Measurements from ENCODE around the gene AAK1.

DNA sequence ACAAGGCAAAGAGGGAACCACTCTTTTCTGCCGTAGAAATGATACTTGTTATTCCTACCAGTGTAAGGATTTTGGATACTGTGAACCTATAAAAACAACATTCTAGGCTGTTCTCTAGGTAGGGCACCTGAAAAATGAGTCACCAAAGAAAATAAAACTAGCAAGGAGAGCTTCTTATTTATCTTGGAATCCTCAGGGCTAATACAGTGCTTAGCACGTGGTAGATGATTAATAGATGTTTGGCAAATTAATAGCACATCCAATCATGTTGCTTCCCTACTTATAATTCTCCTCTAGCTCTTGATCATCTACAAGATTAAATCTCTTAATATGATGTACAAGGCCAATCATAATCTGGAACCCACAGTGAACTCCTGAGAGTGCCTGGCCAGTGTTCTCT lies 73.1 kb downstream of the AAK1 start:
- TF ChIP-seq, protein P1, sequence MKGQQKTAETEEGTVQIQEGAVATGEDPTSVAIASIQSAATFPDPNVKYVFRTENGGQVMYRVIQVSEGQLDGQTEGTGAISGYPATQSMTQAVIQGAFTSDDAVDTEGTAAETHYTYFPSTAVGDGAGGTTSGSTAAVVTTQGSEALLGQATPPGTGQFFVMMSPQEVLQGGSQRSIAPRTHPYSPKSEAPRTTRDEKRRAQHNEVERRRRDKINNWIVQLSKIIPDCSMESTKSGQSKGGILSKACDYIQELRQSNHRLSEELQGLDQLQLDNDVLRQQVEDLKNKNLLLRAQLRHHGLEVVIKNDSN (IDR thresholded peaks at IDR 0.05), result no peak
- TF ChIP-seq EGR1 (IDR thresholded peaks at IDR 0.05), result no peak
- TF ChIP-seq, protein P2, sequence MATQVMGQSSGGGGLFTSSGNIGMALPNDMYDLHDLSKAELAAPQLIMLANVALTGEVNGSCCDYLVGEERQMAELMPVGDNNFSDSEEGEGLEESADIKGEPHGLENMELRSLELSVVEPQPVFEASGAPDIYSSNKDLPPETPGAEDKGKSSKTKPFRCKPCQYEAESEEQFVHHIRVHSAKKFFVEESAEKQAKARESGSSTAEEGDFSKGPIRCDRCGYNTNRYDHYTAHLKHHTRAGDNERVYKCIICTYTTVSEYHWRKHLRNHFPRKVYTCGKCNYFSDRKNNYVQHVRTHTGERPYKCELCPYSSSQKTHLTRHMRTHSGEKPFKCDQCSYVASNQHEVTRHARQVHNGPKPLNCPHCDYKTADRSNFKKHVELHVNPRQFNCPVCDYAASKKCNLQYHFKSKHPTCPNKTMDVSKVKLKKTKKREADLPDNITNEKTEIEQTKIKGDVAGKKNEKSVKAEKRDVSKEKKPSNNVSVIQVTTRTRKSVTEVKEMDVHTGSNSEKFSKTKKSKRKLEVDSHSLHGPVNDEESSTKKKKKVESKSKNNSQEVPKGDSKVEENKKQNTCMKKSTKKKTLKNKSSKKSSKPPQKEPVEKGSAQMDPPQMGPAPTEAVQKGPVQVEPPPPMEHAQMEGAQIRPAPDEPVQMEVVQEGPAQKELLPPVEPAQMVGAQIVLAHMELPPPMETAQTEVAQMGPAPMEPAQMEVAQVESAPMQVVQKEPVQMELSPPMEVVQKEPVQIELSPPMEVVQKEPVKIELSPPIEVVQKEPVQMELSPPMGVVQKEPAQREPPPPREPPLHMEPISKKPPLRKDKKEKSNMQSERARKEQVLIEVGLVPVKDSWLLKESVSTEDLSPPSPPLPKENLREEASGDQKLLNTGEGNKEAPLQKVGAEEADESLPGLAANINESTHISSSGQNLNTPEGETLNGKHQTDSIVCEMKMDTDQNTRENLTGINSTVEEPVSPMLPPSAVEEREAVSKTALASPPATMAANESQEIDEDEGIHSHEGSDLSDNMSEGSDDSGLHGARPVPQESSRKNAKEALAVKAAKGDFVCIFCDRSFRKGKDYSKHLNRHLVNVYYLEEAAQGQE (IDR thresholded peaks at IDR 0.05; ENCODE audit: low read depth), result no peak
- TF ChIP-seq CREB1 (IDR thresholded peaks at IDR 0.05; ENCODE audit: low read depth), result no peak
- no peak for TF ChIP-seq TCF12 (IDR thresholded peaks at IDR 0.05; ENCODE audit: low read depth)
- no peak for TF ChIP-seq TEAD4 (IDR thresholded peaks at IDR 0.05)
- no peak for TF ChIP-seq YY1 (IDR thresholded peaks at IDR 0.05; ENCODE audit: low read depth)
- no peak for TF ChIP-seq TAF1 (IDR thresholded peaks at IDR 0.05; ENCODE audit: low read depth)
- TF ChIP-seq EP300 (IDR thresholded peaks at IDR 0.05; ENCODE audit: borderline replicate concordance), result no peak
- no peak for TF ChIP-seq RAD21 (IDR thresholded peaks at IDR 0.05; ENCODE audit: low read depth)
- no peak for TF ChIP-seq CEBPB (IDR thresholded peaks at IDR 0.05)
- TF ChIP-seq ZBTB7A (IDR thresholded peaks at IDR 0.05; ENCODE audit: low read depth), result no peak
- TF ChIP-seq NFIC (IDR thresholded peaks at IDR 0.05), result no peak
- TF ChIP-seq, protein P3, sequence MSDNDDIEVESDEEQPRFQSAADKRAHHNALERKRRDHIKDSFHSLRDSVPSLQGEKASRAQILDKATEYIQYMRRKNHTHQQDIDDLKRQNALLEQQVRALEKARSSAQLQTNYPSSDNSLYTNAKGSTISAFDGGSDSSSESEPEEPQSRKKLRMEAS (IDR thresholded peaks at IDR 0.05), result no peak

All from Ishikawa (cell line).